Body of pancreas (tissue), 4 donors: ENCODE results near the gene DYRK1B.

Experiments
- POLR2A ChIP-seq, 3 donors: fragments of 450-650 bp; IDR thresholded peaks; one replicate each; pipeline ENCODE4 v1.6.1; 2016; ENCODE audit warnings: antibody characterized with exemption in 3 of 3, mild to moderate bottlenecking in 2 of 3
- TF ChIP-seq, protein P1 (sequence below), 7 experiments: fragments of 450-650 bp in 4 of 7; fragments of 200-600 bp in 3 of 7; sonication (generic) in 3 of 7; IDR thresholded peaks; one replicate each; pipeline ENCODE4 v1.5.1; 2016 to 2019; ENCODE audit warnings: antibody characterized with exemption in 7 of 7

DNA sequence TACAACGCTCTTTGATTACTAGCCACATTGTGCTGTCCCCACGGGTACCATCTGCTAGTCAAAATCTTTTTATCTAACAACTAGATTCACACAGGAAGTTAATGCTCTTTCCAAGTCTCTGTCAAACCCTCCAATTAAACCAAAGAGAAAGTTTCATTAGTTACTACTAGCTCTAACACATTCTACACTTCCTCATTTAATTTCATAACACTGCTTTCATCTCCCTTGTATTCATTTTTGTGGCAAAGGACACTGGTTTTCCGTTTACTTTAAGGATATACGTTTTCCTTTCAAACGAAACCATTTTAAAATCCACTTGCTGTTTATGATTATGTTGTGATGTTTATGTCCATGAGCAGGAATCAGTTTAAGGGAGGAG, 5.3 kb downstream of the DYRK1B start:
- TF ChIP-seq, protein P1, sequence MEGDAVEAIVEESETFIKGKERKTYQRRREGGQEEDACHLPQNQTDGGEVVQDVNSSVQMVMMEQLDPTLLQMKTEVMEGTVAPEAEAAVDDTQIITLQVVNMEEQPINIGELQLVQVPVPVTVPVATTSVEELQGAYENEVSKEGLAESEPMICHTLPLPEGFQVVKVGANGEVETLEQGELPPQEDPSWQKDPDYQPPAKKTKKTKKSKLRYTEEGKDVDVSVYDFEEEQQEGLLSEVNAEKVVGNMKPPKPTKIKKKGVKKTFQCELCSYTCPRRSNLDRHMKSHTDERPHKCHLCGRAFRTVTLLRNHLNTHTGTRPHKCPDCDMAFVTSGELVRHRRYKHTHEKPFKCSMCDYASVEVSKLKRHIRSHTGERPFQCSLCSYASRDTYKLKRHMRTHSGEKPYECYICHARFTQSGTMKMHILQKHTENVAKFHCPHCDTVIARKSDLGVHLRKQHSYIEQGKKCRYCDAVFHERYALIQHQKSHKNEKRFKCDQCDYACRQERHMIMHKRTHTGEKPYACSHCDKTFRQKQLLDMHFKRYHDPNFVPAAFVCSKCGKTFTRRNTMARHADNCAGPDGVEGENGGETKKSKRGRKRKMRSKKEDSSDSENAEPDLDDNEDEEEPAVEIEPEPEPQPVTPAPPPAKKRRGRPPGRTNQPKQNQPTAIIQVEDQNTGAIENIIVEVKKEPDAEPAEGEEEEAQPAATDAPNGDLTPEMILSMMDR (IDR thresholded peaks at IDR 0.05), result no peak
- TF ChIP-seq POLR2A (IDR thresholded peaks at IDR 0.05), result no peak
